GM21737 (cell line): ENCODE results near the gene GRM2.

ENCODE experiments used
- ATAC-seq: cut with Tn5 transposase; IDR thresholded peaks from one replicate; pipeline ENCODE4 v1.9.1; 2021; ENCODE audit warnings: mild to moderate bottlenecking, moderate library complexity; ENCODE audit not compliant: unreplicated experiment

Gene GRM2

GRCh38 chr3:51680196-51680595, 26.7 kb upstream of the GRM2 start:
- no peak for ATAC-seq

- ATAC-seq: no peak
Measured at GRCh38 chr3:51680663-51681230, 26.1 kb upstream of the GRM2 start.

- peak; percentile 38 for ATAC-seq
Measured at GRCh38 chr3:51681453-51681852, 25.4 kb upstream of the GRM2 start.

GRCh38 chr3:51682079-51682478, 24.8 kb upstream of the GRM2 start:
- ATAC-seq: peak; percentile 73

- no peak for ATAC-seq
Measured at GRCh38 chr3:51682526-51682925, 24.3 kb upstream of the GRM2 start.

GRCh38 chr3:51683566-51683965, 23.3 kb upstream of the GRM2 start:
- ATAC-seq: no peak

- ATAC-seq: no peak
Measured at GRCh38 chr3:51684971-51685751, 21.7 kb upstream of the GRM2 start.

- no peak for ATAC-seq
Measured at GRCh38 chr3:51686056-51686455, 20.8 kb upstream of the GRM2 start.

- peak; percentile 51 for ATAC-seq
Measured at GRCh38 chr3:51686512-51687215, 20.2 kb upstream of the GRM2 start.

- no peak for ATAC-seq
Measured at GRCh38 chr3:51687431-51688205, 19.2 kb upstream of the GRM2 start.

GRCh38 chr3:51688206-51688600, 18.7 kb upstream of the GRM2 start:
- ATAC-seq: no peak

- ATAC-seq: no peak
Measured at GRCh38 chr3:51691021-51691420, 15.8 kb upstream of the GRM2 start.

GRCh38 chr3:51691949-51692348, 14.9 kb upstream of the GRM2 start:
- no peak for ATAC-seq

GRCh38 chr3:51692980-51693395, 13.9 kb upstream of the GRM2 start:
- no peak for ATAC-seq

- no peak for ATAC-seq
Measured at GRCh38 chr3:51696954-51697353, 9.9 kb upstream of the GRM2 start.

- ATAC-seq: no peak
Measured at GRCh38 chr3:51698209-51698608, 8.7 kb upstream of the GRM2 start.

GRCh38 chr3:51700403-51700802, 6.5 kb upstream of the GRM2 start:
- ATAC-seq: no peak

GRCh38 chr3:51702156-51702555, 4.7 kb upstream of the GRM2 start:
- ATAC-seq: no peak

- ATAC-seq: no peak
Measured at GRCh38 chr3:51703068-51703760, 3.7 kb upstream of the GRM2 start.

- no peak for ATAC-seq
Measured at GRCh38 chr3:51703761-51704510, 2.9 kb upstream of the GRM2 start.
